ENCODE data around the gene TNFAIP6. TPM values are rescaled to one million over a fixed set of nuclear protein-coding genes. Genes with fewer than 3 reads are reported as not detected.
"Not testable (repeated sequence)": the region's sequence is repeated elsewhere in the genome, so short reads cannot be mapped to it uniquely, and the experiment has no call there.

Gene TNFAIP6
- total RNA-seq, 1 donor from 2014 or later, result 4.2 TPM

DNA sequence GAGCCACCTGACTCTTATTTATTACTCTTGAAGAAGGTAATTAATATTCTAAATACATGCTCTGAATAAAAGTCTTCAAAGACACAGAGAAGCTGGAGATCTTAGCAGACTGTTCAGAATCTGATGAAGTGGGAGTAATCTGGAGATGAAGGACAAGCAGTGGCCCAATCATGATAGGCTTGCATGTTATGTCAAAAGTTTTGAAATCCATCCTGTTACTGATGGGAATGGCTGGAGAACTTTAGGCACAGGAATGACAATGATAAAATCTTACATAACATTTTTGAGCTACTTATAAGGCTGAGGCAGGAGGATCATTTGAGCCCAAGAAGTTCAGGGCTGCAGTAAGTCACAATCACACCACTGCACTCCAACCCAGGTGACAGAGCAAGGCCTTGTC lies 49.9 kb downstream of the TNFAIP6 start:
- no peak overlapping the region for H3K4me3 Mint-ChIP-seq (ENCODE audit: unreplicated experiment)
- peaks cover 6% of the 10 kb centered on the region for H3K36me3 Mint-ChIP-seq (ENCODE audit: low read depth)
- H3K9me3 Mint-ChIP-seq (ENCODE audit: low read depth), result no peaks in the 10 kb centered on the region
- no peaks in the 10 kb centered on the region for H3K27me3 Mint-ChIP-seq (ENCODE audit: low read depth)
- no peak for DNase-seq (ENCODE audit: low spot score)
- TF ChIP-seq, protein P1, sequence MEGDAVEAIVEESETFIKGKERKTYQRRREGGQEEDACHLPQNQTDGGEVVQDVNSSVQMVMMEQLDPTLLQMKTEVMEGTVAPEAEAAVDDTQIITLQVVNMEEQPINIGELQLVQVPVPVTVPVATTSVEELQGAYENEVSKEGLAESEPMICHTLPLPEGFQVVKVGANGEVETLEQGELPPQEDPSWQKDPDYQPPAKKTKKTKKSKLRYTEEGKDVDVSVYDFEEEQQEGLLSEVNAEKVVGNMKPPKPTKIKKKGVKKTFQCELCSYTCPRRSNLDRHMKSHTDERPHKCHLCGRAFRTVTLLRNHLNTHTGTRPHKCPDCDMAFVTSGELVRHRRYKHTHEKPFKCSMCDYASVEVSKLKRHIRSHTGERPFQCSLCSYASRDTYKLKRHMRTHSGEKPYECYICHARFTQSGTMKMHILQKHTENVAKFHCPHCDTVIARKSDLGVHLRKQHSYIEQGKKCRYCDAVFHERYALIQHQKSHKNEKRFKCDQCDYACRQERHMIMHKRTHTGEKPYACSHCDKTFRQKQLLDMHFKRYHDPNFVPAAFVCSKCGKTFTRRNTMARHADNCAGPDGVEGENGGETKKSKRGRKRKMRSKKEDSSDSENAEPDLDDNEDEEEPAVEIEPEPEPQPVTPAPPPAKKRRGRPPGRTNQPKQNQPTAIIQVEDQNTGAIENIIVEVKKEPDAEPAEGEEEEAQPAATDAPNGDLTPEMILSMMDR (IDR thresholded peaks at IDR 0.05), result no peak
- peaks cover 22% of the 10 kb centered on the region for H3K4me1 Mint-ChIP-seq (ENCODE audit: low read depth)
- no peak overlapping the region for H3K27ac Mint-ChIP-seq (ENCODE audit: unreplicated experiment)

DNA sequence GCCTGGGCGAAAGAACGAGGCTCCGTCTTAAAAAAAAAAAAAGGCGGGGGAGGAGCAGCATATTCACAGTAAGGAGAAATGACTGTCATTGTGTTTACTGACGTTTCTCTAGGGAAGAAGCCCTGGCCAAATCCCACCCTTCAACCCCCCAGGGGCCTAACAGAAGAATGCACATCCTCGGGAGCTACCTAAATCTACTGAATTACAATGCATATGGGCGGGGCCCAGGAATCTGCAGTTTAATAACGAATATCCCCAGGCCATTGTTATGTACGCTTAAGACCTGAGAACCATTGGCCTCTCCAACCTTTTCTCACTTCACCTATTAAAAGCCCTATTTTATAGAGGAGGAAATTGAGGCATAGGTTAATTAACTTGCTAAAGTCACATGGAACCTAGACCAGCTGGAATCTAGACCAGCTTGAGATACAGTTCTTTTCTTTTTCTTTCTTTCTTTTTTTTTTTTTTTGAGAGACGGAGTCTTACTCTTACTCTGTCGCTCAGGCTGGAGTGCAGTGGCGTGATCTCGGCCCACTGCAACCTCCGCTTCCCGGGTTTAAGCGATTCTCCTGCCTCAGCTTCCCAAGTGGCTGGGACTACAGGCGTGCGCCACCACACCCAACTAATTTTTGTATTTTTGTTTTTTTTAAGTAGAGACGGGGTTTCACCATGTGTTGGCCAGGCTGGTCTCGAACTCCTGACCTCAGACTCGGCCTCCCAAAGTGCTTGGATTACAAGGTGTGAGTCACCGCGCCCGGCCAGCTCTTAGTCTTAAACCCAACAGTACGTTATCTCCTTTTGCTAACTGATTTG lies 51.6 kb downstream of the TNFAIP6 start:
- Mint-ChIP-seq H3K36me3 (ENCODE audit: low read depth) (peaks cover 9% of the 10 kb centered on the region), H3K4me3 (ENCODE audit: unreplicated experiment) (peak overlapping the region; percentile 91), H3K27ac (ENCODE audit: unreplicated experiment) (peak overlapping the region; percentile 98), H3K27me3 (ENCODE audit: low read depth) (no peaks in the 10 kb centered on the region), H3K4me1 (ENCODE audit: low read depth) (peaks cover 22% of the 10 kb centered on the region), H3K9me3 (ENCODE audit: low read depth) (no peaks in the 10 kb centered on the region)
- DNase-seq (ENCODE audit: low spot score), result no peak
- TF ChIP-seq, protein P1 (IDR thresholded peaks at IDR 0.05), result no peak

DNA sequence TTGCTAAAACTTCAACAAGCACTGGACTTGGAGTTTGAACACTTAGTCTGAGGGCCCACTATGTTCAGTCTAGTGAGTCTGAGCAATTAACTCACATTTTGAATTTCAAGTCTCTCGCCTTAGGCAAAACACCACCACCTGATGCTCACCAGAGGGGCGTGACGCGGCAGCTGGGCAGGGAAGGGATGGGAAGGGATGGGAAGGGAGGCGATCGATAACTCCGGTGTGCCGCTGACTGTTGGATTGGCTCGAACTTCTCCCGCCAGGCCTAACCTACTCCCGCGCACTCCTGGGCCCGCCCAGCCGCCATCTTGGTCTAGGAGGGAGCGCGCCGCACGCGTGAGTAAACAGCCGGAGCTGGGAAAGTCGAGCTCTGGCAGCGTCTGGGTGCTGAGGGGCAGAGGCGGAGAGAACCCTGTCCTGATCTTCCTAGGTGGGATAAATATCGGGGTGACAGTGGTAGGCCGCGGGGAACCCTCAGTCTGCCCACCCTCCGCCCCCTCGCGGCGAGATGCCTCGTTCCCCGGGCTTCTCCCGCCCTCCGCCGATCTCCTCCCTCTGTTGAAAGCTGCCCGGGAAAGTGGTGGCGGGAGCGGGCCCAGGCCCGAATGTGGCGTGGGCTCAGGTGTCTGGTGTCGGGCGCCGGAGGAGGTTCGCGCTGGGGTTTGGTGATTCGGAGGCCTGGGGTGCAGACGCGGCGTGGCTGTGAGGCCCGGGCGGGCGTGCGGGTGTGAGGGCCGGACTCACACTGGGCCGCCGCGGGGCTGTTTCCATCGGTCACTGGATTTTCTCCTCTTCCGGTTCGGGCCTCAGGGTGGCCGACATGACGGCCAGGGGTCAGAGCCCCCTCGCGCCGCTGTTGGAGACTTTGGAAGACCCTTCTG lies 52.5 kb downstream of the TNFAIP6 start, which contains the start of gene RIF1:
RIF1 (plus strand) TSS at position 302 of the 884 bp plus-strand sequence; CDS start at position 824, 522 bp downstream.
- Mint-ChIP-seq H3K4me1 (ENCODE audit: low read depth) (peaks cover 22% of the 10 kb centered on the region), H3K36me3 (ENCODE audit: low read depth) (peaks cover 9% of the 10 kb centered on the region), H3K4me3 (ENCODE audit: unreplicated experiment) (peak within 1 kb of the TSS; percentile 91), H3K9me3 (ENCODE audit: low read depth) (no peaks in the 10 kb centered on the region), H3K27ac (ENCODE audit: unreplicated experiment) (peak within 1 kb of the TSS; percentile 98), H3K27me3 (ENCODE audit: low read depth) (no peaks in the 10 kb centered on the region)
- peak; percentile 96 for DNase-seq (ENCODE audit: low spot score)
- TF ChIP-seq, protein P1 (IDR thresholded peaks at IDR 0.05), result peak; percentile 93

DNA sequence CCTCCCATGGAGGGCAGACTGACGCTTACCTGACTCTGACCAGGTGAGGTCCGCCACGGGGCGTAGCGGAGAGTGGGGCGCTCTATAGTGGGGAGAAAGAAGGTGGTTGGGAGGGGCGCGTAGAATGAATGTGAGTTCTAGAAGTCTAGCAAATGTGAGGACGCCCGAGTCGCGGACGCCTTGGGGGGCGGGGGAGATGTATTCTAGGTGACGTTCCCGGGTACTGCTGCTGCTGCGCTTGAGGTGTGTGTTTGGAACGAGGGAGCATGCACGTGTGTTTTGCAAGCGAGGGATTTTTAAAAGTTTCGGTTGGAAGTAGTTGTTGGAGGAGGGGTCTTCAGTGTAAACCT lies 53.1 kb downstream of the TNFAIP6 start:
- no peaks in the 10 kb centered on the region for H3K9me3 Mint-ChIP-seq (ENCODE audit: low read depth)
- H3K36me3 Mint-ChIP-seq (ENCODE audit: low read depth), result peaks cover 9% of the 10 kb centered on the region
- H3K4me1 Mint-ChIP-seq (ENCODE audit: low read depth), result peaks cover 22% of the 10 kb centered on the region
- peak overlapping the region; percentile 98 for H3K27ac Mint-ChIP-seq (ENCODE audit: unreplicated experiment)
- peak overlapping the region; percentile 91 for H3K4me3 Mint-ChIP-seq (ENCODE audit: unreplicated experiment)
- TF ChIP-seq, protein P1 (IDR thresholded peaks at IDR 0.05), result no peak
- H3K27me3 Mint-ChIP-seq (ENCODE audit: low read depth), result no peaks in the 10 kb centered on the region
- DNase-seq (ENCODE audit: low spot score), result no peak

DNA sequence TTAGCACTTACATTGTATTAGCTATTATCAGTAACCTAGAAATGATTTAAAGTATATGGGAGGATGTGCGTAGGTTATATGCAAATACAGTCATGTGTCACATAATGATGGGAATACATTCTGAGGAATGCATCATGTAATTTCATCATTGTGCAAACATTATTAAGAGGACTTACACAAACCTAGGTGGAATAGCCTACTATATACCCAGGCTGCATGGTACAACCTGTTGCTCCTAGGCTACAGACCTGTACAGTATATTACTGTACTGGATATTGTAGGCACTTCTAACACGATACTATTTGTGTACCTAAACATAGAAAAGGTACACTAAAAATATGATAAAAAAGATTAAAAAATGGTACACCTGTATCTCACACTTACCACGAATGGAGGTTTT lies 60.3 kb downstream of the TNFAIP6 start:
- no peak overlapping the region for H3K27ac Mint-ChIP-seq (ENCODE audit: unreplicated experiment)

DNA sequence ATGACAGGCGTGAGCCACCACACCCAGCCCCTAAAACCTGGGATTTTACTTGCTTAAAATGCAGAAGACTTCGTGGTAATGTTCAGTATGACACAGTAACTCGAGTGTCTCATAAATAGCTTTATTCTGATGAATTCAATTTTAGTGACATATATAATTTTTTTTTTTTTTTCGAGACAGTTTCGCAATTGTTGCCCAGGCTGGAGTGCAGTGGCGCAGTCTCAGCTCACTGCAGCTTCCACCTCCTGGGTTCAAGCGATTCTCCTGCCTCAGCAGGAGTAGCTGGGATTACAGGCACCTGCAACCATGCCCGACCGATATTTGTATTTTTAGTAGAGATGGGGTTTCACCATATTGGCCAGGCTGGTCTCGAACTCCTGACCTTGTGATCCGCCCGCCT lies 64.3 kb downstream of the TNFAIP6 start:
- not testable (repeated sequence) for H3K27ac Mint-ChIP-seq (ENCODE audit: unreplicated experiment); DNase-seq (ENCODE audit: low spot score); H3K4me3 Mint-ChIP-seq (ENCODE audit: unreplicated experiment); H3K9me3 Mint-ChIP-seq (ENCODE audit: low read depth); H3K27me3 Mint-ChIP-seq (ENCODE audit: low read depth)
- peaks cover 11% of the 10 kb centered on the region for H3K4me1 Mint-ChIP-seq (ENCODE audit: low read depth)
- peaks cover 24% of the 10 kb centered on the region for H3K36me3 Mint-ChIP-seq (ENCODE audit: low read depth)

More for the DNA sequence above, 60.3 kb downstream of the TNFAIP6 start:
- peaks cover 18% of the 10 kb centered on the region for H3K36me3 Mint-ChIP-seq (ENCODE audit: low read depth)
- H3K4me1 Mint-ChIP-seq (ENCODE audit: low read depth), result no peaks in the 10 kb centered on the region
- no peaks in the 10 kb centered on the region for H3K27me3 Mint-ChIP-seq (ENCODE audit: low read depth)
- no peaks in the 10 kb centered on the region for H3K9me3 Mint-ChIP-seq (ENCODE audit: low read depth)
- no peak overlapping the region for H3K4me3 Mint-ChIP-seq (ENCODE audit: unreplicated experiment)
- TF ChIP-seq, protein P1 (IDR thresholded peaks at IDR 0.05), result no peak
- DNase-seq (ENCODE audit: low spot score), result no peak

All from chondrocyte (in vitro differentiated cells).